ENCODE results near the gene SLC35E1.

Gene SLC35E1

GRCh38 chr19:16609511-16610200, 37.4 kb upstream of the SLC35E1 start:
- Histone ChIP-seq H3K9ac (ENCODE audit: low read depth, low read length) (no peak overlapping the region), H3K9me3 (ENCODE audit: control insufficient read depth, insufficient read depth, low read length) (no peaks in the 10 kb centered on the region), H3K4me3 (ENCODE audit: low read depth, low read length) (no peak overlapping the region), H3K27me3 (ENCODE audit: control insufficient read depth, insufficient read depth, low read length) (no peaks in the 10 kb centered on the region), H3K36me3 (ENCODE audit: control insufficient read depth, insufficient read depth, low read length) (no peaks in the 10 kb centered on the region), H3K27ac (ENCODE audit: low read depth, low read length) (no peak overlapping the region), H3K4me1 (ENCODE audit: control insufficient read depth, insufficient read depth, low read length) (no peaks in the 10 kb centered on the region)

GRCh38 chr19:16608290-16608739, 36.1 kb upstream of the SLC35E1 start:
- H3K27ac ChIP-seq (ENCODE audit: low read depth, low read length) = no peak overlapping the region
- H3K27me3 ChIP-seq (ENCODE audit: control insufficient read depth, insufficient read depth, low read length) = no peaks in the 10 kb centered on the region
- H3K9ac ChIP-seq (ENCODE audit: low read depth, low read length) = no peak overlapping the region; the same call in 1 of the 2 replicates
- no peak overlapping the region for H3K4me3 ChIP-seq (ENCODE audit: low read depth, low read length)
- no peaks in the 10 kb centered on the region for H3K4me1 ChIP-seq (ENCODE audit: control insufficient read depth, insufficient read depth, low read length)
- no peaks in the 10 kb centered on the region for H3K9me3 ChIP-seq (ENCODE audit: control insufficient read depth, insufficient read depth, low read length)
- no peaks in the 10 kb centered on the region for H3K36me3 ChIP-seq (ENCODE audit: control insufficient read depth, insufficient read depth, low read length)

GRCh38 chr19:16607819-16608218, 35.6 kb upstream of the SLC35E1 start:
- Histone ChIP-seq H3K36me3 (ENCODE audit: control insufficient read depth, insufficient read depth, low read length) (no peaks in the 10 kb centered on the region), H3K9ac (ENCODE audit: low read depth, low read length) (no peak overlapping the region), H3K27me3 (ENCODE audit: control insufficient read depth, insufficient read depth, low read length) (no peaks in the 10 kb centered on the region), H3K4me3 (ENCODE audit: low read depth, low read length) (no peak overlapping the region), H3K9me3 (ENCODE audit: control insufficient read depth, insufficient read depth, low read length) (no peaks in the 10 kb centered on the region), H3K27ac (ENCODE audit: low read depth, low read length) (no peak overlapping the region), H3K4me1 (ENCODE audit: control insufficient read depth, insufficient read depth, low read length) (no peaks in the 10 kb centered on the region)

- Histone ChIP-seq H3K27ac (ENCODE audit: low read depth, low read length) (no peak overlapping the region), H3K4me1 (ENCODE audit: control insufficient read depth, insufficient read depth, low read length) (no peaks in the 10 kb centered on the region), H3K9me3 (ENCODE audit: control insufficient read depth, insufficient read depth, low read length) (no peaks in the 10 kb centered on the region), H3K27me3 (ENCODE audit: control insufficient read depth, insufficient read depth, low read length) (no peaks in the 10 kb centered on the region), H3K36me3 (ENCODE audit: control insufficient read depth, insufficient read depth, low read length) (no peaks in the 10 kb centered on the region), H3K4me3 (ENCODE audit: low read depth, low read length) (no peak overlapping the region), H3K9ac (ENCODE audit: low read depth, low read length) (no peak overlapping the region)
Measured at GRCh38 chr19:16605553-16605994, 33.4 kb upstream of the SLC35E1 start.

- Histone ChIP-seq H3K4me3 (ENCODE audit: low read depth, low read length) (no peak overlapping the region), H3K9me3 (ENCODE audit: control insufficient read depth, insufficient read depth, low read length) (no peaks in the 10 kb centered on the region), H3K36me3 (ENCODE audit: control insufficient read depth, insufficient read depth, low read length) (no peaks in the 10 kb centered on the region), H3K27me3 (ENCODE audit: control insufficient read depth, insufficient read depth, low read length) (no peaks in the 10 kb centered on the region), H3K27ac (ENCODE audit: low read depth, low read length) (no peak overlapping the region), H3K9ac (ENCODE audit: low read depth, low read length) (no peak overlapping the region), H3K4me1 (ENCODE audit: control insufficient read depth, insufficient read depth, low read length) (no peaks in the 10 kb centered on the region)
Measured at GRCh38 chr19:16605115-16605514, 32.9 kb upstream of the SLC35E1 start.

- H3K4me3 ChIP-seq (ENCODE audit: low read depth, low read length) = no peak overlapping the region
- no peaks in the 10 kb centered on the region for H3K4me1 ChIP-seq (ENCODE audit: control insufficient read depth, insufficient read depth, low read length)
Measured at GRCh38 chr19:16604615-16605014, 32.4 kb upstream of the SLC35E1 start.

GRCh38 chr19:16603090-16603489, 30.9 kb upstream of the SLC35E1 start:
- Histone ChIP-seq H3K36me3 (ENCODE audit: control insufficient read depth, insufficient read depth, low read length) (no peaks in the 10 kb centered on the region), H3K4me1 (ENCODE audit: control insufficient read depth, insufficient read depth, low read length) (no peaks in the 10 kb centered on the region)

More at GRCh38 chr19:16604615-16605014, 32.4 kb upstream of the SLC35E1 start:
- Histone ChIP-seq H3K27ac (ENCODE audit: low read depth, low read length) (no peak overlapping the region), H3K27me3 (ENCODE audit: control insufficient read depth, insufficient read depth, low read length) (no peaks in the 10 kb centered on the region), H3K9me3 (ENCODE audit: control insufficient read depth, insufficient read depth, low read length) (no peaks in the 10 kb centered on the region), H3K9ac (ENCODE audit: low read depth, low read length) (no peak overlapping the region), H3K36me3 (ENCODE audit: control insufficient read depth, insufficient read depth, low read length) (no peaks in the 10 kb centered on the region)

GRCh38 chr19:16601378-16602052, 29.3 kb upstream of the SLC35E1 start:
- Histone ChIP-seq H3K27ac (ENCODE audit: low read depth, low read length) (no peak overlapping the region), H3K36me3 (ENCODE audit: control insufficient read depth, insufficient read depth, low read length) (no peaks in the 10 kb centered on the region), H3K9ac (ENCODE audit: low read depth, low read length) (no peak overlapping the region), H3K4me3 (ENCODE audit: low read depth, low read length) (no peak overlapping the region), H3K4me1 (ENCODE audit: control insufficient read depth, insufficient read depth, low read length) (no peaks in the 10 kb centered on the region), H3K27me3 (ENCODE audit: control insufficient read depth, insufficient read depth, low read length) (no peaks in the 10 kb centered on the region), H3K9me3 (ENCODE audit: control insufficient read depth, insufficient read depth, low read length) (no peaks in the 10 kb centered on the region)

More at GRCh38 chr19:16603090-16603489, 30.9 kb upstream of the SLC35E1 start:
- Histone ChIP-seq H3K9ac (ENCODE audit: low read depth, low read length) (no peak overlapping the region), H3K27me3 (ENCODE audit: control insufficient read depth, insufficient read depth, low read length) (no peaks in the 10 kb centered on the region), H3K9me3 (ENCODE audit: control insufficient read depth, insufficient read depth, low read length) (no peaks in the 10 kb centered on the region), H3K27ac (ENCODE audit: low read depth, low read length) (no peak overlapping the region), H3K4me3 (ENCODE audit: low read depth, low read length) (no peak overlapping the region)

- no peak overlapping the region for H3K4me3 ChIP-seq (ENCODE audit: low read depth, low read length)
- H3K27ac ChIP-seq (ENCODE audit: low read depth, low read length) = no peak overlapping the region
- H3K4me1 ChIP-seq (ENCODE audit: control insufficient read depth, insufficient read depth, low read length) = no peaks in the 10 kb centered on the region
- no peaks in the 10 kb centered on the region for H3K9me3 ChIP-seq (ENCODE audit: control insufficient read depth, insufficient read depth, low read length)
- no peaks in the 10 kb centered on the region for H3K36me3 ChIP-seq (ENCODE audit: control insufficient read depth, insufficient read depth, low read length)
- H3K27me3 ChIP-seq (ENCODE audit: control insufficient read depth, insufficient read depth, low read length) = no peaks in the 10 kb centered on the region
- H3K9ac ChIP-seq (ENCODE audit: low read depth, low read length) = no peak overlapping the region
Measured at GRCh38 chr19:16600824-16601223, 28.6 kb upstream of the SLC35E1 start.

GRCh38 chr19:16599655-16600346, 27.6 kb upstream of the SLC35E1 start:
- H3K4me1 ChIP-seq (ENCODE audit: control insufficient read depth, insufficient read depth, low read length) = no peaks in the 10 kb centered on the region
- H3K9ac ChIP-seq (ENCODE audit: low read depth, low read length) = no peak overlapping the region
- no peak overlapping the region for H3K27ac ChIP-seq (ENCODE audit: low read depth, low read length)
- no peaks in the 10 kb centered on the region for H3K27me3 ChIP-seq (ENCODE audit: control insufficient read depth, insufficient read depth, low read length)
- H3K36me3 ChIP-seq (ENCODE audit: control insufficient read depth, insufficient read depth, low read length) = no peaks in the 10 kb centered on the region
- H3K4me3 ChIP-seq (ENCODE audit: low read depth, low read length) = no peak overlapping the region
- no peaks in the 10 kb centered on the region for H3K9me3 ChIP-seq (ENCODE audit: control insufficient read depth, insufficient read depth, low read length)

- Histone ChIP-seq H3K9ac (ENCODE audit: low read depth, low read length) (no peak overlapping the region), H3K27me3 (ENCODE audit: control insufficient read depth, insufficient read depth, low read length) (no peaks in the 10 kb centered on the region), H3K36me3 (ENCODE audit: control insufficient read depth, insufficient read depth, low read length) (no peaks in the 10 kb centered on the region), H3K4me3 (ENCODE audit: low read depth, low read length) (no peak overlapping the region), H3K9me3 (ENCODE audit: control insufficient read depth, insufficient read depth, low read length) (no peaks in the 10 kb centered on the region), H3K27ac (ENCODE audit: low read depth, low read length) (no peak overlapping the region), H3K4me1 (ENCODE audit: control insufficient read depth, insufficient read depth, low read length) (no peaks in the 10 kb centered on the region)
Measured at GRCh38 chr19:16598848-16599247, 26.6 kb upstream of the SLC35E1 start.
